NCI-H2171 (cell line): ENCODE measurements around the gene LGI4.

Source experiments
- DNase-seq: peaks from one replicate; lab custom pipeline; 2025; lab: John Stamatoyannopoulos, UW

The LGI4 gene

DNA sequence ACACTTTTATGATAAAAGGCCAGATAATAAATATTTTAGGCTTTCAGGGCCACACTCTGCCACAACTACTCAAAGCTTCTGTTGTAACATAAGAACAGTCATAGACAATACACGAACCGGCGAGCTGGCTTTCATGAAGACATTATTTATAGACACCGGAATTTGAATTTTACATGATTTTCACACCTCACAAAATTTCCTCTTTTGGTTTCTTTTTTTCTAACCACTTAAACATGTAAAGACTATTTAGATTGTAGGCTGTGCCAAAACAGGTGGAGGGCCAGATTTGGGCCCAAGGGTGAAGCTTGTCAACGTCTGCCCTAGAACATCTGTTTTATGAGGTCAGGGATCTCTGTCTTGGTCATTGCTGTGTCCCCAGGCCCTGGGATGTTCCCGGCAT is 48.9 kb downstream of the LGI4 start:
- no peak for DNase-seq

DNA sequence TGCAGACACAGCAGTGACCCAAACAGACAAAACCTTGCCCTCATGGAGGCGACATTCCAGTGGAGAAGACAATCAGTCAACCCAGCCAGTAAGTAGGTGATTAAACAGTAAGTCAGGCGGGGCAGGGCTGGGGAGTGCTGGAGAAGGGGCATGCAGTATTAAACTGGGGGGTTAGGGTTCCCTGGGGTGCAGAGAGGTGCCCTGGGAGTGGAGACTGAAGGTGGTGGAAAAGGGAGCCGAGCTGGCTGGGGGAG is 50.4 kb downstream of the LGI4 start:
- DNase-seq: no peak

GRCh38 chr19:35083691-35084508 is 51.0 kb downstream of the LGI4 start:
- no peak for DNase-seq

DNA sequence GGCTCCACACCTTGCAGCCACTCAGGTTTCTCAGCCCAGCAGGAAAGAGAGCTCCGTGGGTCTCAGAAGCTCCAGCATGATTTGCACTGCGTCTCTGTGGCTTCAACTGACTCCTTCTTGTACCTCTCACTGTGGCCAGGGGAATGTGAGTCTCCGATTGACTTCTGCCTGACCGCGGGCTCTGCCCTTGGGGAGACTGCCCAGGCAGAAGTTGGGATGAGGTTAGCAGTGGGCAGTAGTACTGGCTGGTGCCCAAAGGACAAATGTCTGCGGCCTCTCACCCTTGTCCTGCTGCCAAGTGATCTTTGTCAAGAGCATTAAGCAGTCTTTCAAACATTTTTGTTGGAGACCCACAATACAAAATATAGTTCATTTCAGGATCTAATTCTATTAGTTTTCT is 53.7 kb downstream of the LGI4 start:
- no peak for DNase-seq

DNA sequence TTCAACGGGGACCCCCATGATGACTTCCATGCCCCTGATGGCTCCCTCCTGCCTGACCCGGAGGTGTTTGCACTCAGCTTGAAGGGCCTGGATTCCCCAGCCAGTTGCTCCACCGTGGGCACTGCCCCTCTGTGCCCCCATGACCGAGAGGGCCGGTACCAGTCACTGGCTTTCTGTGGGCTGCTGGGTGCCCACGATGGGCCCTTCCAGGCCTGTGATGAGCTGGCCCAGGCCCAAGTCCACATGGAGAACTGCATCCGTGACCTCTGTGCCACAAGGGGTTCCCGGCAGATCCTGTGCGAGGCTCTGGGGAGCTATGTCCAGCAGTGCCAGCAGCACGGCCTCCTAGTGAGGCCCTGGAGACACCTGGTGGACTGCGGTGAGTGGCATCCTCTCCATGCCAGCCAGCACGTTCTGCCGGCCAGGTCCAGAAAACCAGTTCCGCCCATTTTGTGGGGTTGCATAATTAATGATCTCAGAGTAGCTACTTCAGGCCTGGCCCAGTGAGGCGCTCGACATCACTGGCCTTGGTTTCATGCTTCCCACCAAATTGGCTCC is 54.2 kb downstream of the LGI4 start:
- DNase-seq: no peak

- no peak for DNase-seq
These were observed 55.0 kb downstream of the LGI4 start for GRCh38 chr19:35079826-35080225.

DNA sequence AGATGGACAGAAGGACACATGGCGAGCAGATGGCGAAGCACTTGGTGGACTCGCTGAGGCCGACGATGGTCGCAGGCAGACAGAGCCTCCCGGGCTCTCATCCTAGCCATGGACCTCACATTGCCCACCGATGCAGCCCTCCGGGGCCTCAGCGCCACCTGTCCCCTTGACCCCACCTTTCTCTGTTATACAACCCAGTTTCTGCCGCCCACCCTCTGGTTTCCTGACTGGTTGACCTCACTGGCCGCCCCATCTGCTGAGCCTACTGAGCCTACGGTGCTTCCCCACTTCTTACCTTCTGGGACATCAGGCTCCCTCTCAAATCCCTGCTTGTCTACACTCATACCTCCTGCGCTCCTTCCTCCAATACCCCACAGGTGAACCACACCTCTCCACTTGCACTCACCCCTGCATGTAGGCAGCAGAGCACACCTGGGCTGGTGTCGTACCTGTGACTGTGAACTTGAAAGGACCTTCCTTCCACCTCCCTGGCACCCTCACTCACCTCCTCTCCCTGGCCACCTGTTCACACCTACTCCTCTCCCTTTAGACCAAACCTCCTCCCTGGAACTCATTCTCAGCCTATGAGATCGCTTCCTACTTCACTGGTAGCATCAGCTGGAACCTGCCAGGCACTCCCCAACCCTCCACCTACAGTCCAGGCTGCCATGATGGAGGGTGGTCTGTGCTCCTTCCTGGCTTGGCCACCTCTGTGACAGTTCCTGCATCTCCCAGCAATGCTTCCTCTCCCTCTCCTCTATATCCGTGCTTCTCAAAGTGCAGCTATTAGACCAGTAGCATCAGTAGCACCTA is 57.2 kb downstream of the LGI4 start:
- DNase-seq: no peak

GRCh38 chr19:35076657-35077056 is 58.2 kb downstream of the LGI4 start:
- DNase-seq: peak; percentile 40

- no peak for DNase-seq
These were observed 58.9 kb downstream of the LGI4 start for GRCh38 chr19:35076026-35076370.

DNA sequence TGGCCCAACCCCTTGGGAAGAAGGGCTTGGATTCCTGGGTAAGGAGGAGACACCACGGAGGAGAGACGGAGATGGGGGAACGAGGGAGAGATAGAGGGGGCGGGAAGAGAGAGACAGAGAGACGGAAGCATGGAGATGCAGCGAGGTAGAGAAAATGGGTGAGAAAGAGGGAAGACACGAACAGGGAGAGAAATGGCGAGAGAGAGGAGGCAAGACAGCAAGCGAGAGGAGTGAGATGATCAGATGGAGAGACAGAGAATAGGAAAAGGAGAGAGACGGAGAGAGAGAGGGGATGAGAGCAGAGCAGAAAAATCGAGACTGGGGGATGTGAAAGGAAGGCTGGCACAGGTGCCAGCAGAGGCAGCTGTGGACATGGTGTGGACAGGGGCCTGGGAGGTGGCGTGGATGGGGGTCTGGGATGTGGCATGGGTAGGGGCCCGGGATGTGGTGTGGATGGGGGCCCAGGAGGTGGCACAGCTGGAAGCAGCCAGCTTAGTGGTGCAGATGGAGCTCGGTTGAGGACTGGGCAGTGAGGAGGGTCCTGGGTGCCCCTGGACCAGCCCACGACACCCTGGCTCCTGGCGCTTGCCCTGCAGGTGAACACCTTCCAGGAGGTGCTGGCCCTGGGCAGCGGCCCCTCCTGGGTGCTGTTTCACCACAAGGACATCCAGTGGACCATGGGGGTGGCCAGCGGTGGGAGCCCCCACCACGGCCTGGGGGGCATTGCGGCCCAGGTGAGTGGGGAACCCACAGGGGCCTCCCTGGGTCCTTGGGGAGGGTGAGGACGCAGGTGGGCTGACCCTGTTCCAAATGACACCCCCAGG is 59.4 kb downstream of the LGI4 start:
- DNase-seq: no peak
